Endothelial cell of umbilical vein (primary cell): Measurements from ENCODE around the gene EIF3B.

Experiments used
- EZH2 ChIP-seq: IDR thresholded peaks from 2 replicates; pipeline ENCODE4 v1.6.1; 2012; ENCODE audit warnings: borderline replicate concordance, low read depth, mild to moderate bottlenecking, moderate library complexity, low read length, inconsistent platforms; ENCODE audit not compliant: severe bottlenecking
- GATA2 ChIP-seq: IDR thresholded peaks from 2 replicates; pipeline ENCODE4 v1.7.0; 2011; ENCODE audit warnings: low read depth, mild to moderate bottlenecking, moderate library complexity, mixed read lengths, low read length; ENCODE audit not compliant: insufficient read length, insufficient read depth
- MYC ChIP-seq: IDR thresholded peaks from one replicate; pipeline ENCODE4 v1.6.1; 2011; ENCODE audit warnings: mild to moderate bottlenecking, low read depth, low read length
- POLR2A ChIP-seq: IDR thresholded peaks from 2 replicates; pipeline ENCODE4 v1.6.1; 2012; ENCODE audit warnings: low read depth, mild to moderate bottlenecking, control low read depth, low read length
- POLR2AphosphoS5 ChIP-seq: IDR thresholded peaks from 2 replicates; pipeline ENCODE4 v1.6.1; 2012; ENCODE audit warnings: low read depth, mild to moderate bottlenecking, control low read depth, low read length, moderate library complexity; ENCODE audit not compliant: insufficient read depth
- TF ChIP-seq, protein P1 (sequence below): IDR thresholded peaks from 2 replicates; pipeline ENCODE4 v1.6.1; 2011; ENCODE audit not compliant: insufficient read depth, insufficient read length
- TF ChIP-seq, protein P2 (sequence below), 2 donors: IDR thresholded peaks; 1 replicate in 1 of 2; 2 replicates in 1 of 2; pipeline ENCODE4 v1.5.1; 2011; ENCODE audit warnings: low read length in 2 of 2, mild to moderate bottlenecking in 2 of 2, moderate library complexity in 2 of 2, control low read depth in 1 of 2, inconsistent platforms in 1 of 2, low read depth in 1 of 2; ENCODE audit not compliant: insufficient read depth in 1 of 2; ENCODE audit errors: extremely low read depth in 1 of 2

DNA sequence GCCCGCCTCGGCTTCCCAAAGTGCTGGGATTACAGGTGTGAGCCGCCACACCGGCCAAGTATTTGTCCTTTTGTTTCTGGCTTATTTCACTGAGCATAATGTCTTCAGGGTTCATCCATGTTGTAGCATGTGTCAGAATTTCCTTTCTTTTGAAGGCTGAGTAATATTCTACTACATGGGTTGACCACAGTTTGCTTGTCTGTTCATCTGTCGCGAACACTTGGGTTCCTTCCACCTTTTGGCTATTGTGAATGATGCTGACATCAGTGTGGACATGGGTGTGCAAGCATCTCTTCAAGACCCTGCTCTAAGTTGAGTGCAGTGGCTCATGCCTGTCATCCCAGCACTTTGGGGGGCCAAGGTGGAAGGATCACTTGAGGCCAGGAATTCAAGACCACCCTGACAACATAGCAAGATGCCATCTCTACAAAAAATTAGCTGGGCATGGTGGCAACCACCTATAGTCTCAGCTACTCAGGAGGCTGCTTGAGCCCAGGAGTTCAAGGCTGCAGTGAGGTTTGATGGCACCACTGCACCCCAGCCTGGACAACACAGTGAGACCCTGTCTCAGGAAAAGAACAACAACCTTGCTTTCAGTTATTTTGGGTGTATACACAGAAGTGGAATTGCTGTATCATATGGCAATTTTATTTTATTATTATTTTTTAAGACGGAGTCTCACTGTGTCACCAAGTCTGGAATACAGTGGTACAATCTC lies 65.7 kb downstream of the EIF3B start:
- TF ChIP-seq, protein P1, sequence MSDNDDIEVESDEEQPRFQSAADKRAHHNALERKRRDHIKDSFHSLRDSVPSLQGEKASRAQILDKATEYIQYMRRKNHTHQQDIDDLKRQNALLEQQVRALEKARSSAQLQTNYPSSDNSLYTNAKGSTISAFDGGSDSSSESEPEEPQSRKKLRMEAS, result no peak
- TF ChIP-seq, protein P2, sequence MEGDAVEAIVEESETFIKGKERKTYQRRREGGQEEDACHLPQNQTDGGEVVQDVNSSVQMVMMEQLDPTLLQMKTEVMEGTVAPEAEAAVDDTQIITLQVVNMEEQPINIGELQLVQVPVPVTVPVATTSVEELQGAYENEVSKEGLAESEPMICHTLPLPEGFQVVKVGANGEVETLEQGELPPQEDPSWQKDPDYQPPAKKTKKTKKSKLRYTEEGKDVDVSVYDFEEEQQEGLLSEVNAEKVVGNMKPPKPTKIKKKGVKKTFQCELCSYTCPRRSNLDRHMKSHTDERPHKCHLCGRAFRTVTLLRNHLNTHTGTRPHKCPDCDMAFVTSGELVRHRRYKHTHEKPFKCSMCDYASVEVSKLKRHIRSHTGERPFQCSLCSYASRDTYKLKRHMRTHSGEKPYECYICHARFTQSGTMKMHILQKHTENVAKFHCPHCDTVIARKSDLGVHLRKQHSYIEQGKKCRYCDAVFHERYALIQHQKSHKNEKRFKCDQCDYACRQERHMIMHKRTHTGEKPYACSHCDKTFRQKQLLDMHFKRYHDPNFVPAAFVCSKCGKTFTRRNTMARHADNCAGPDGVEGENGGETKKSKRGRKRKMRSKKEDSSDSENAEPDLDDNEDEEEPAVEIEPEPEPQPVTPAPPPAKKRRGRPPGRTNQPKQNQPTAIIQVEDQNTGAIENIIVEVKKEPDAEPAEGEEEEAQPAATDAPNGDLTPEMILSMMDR (IDR thresholded peaks at IDR 0.05; ENCODE audit: extremely low read depth in 1 of 2, insufficient read depth in 1 of 2, low read depth in 1 of 2, low read length in 2 of 2), result no peak
- no peak for TF ChIP-seq POLR2AphosphoS5
- no peak for TF ChIP-seq POLR2A
- no peak for TF ChIP-seq EZH2
- no peak for TF ChIP-seq GATA2
- TF ChIP-seq MYC, result no peak
